H9 (cell line): Measurements from ENCODE around the gene ARHGEF9. TPM values are rescaled to one million over a fixed set of nuclear protein-coding genes. Genes with fewer than 3 reads are reported as not detected.

Experiments
- DNase-seq: peaks from one replicate; pipeline ENCODE4 v3.0.0-alpha.2; 2017
- H2AFZ ChIP-seq: one replicate; pipeline ENCODE4 v1.6.1; 2013; ENCODE audit warnings: mild to moderate bottlenecking, low read length, control low read depth, moderate library complexity
- H2AK5ac ChIP-seq: 2 replicates; pipeline ENCODE4 v1.6.1; 2013; ENCODE audit warnings: low read length, control low read depth, mixed read lengths; ENCODE audit not compliant: insufficient read length
- H2BK120ac ChIP-seq: one replicate; pipeline ENCODE4 v1.6.1; 2013; ENCODE audit warnings: low read depth, mild to moderate bottlenecking, low read length, control low read depth, inconsistent platforms; ENCODE audit not compliant: poor library complexity, severe bottlenecking
- H2BK12ac ChIP-seq: 2 replicates; pipeline ENCODE4 v1.6.1; 2013; ENCODE audit warnings: low read length, control low read depth, mixed read lengths, low read depth; ENCODE audit not compliant: insufficient read length
- H2BK15ac ChIP-seq: 2 replicates; pipeline ENCODE4 v1.6.1; 2013; ENCODE audit warnings: low read depth, low read length, control low read depth
- H2BK20ac ChIP-seq: one replicate; pipeline ENCODE4 v1.6.1; 2013; ENCODE audit warnings: low read depth, mild to moderate bottlenecking, low read length, control low read depth, inconsistent platforms; ENCODE audit not compliant: poor library complexity, severe bottlenecking
- H2BK5ac ChIP-seq: 2 replicates; pipeline ENCODE4 v1.6.1; 2013; ENCODE audit warnings: low read length, control low read depth, mixed read lengths; ENCODE audit not compliant: insufficient read length
- H3K14ac ChIP-seq: 2 replicates; pipeline ENCODE4 v1.6.1; 2013; ENCODE audit warnings: low read length, control low read depth; ENCODE audit not compliant: insufficient read depth
- H3K18ac ChIP-seq: 2 replicates; pipeline ENCODE4 v1.6.1; 2013; ENCODE audit warnings: low read depth, mild to moderate bottlenecking, mixed read lengths, low read length, control low read depth; ENCODE audit not compliant: insufficient read length
- H3K23ac ChIP-seq: 2 replicates; pipeline ENCODE4 v1.6.1; 2013; ENCODE audit warnings: low read length, control low read depth, mixed read lengths, low read depth; ENCODE audit not compliant: insufficient read length
- H3K23me2 ChIP-seq: 2 replicates; pipeline ENCODE4 v1.6.1; 2013; ENCODE audit warnings: low read depth, mild to moderate bottlenecking, mixed read lengths, low read length, control low read depth; ENCODE audit not compliant: insufficient read length, poor library complexity, severe bottlenecking
- H3K27ac ChIP-seq: 2 replicates; pipeline ENCODE4 v1.5.1; 2013; ENCODE audit warnings: low read length, control low read depth, mixed read lengths, low read depth; ENCODE audit not compliant: insufficient read length
- H3K27me3 ChIP-seq: 2 replicates; pipeline ENCODE4 v1.6.1; 2013; ENCODE audit warnings: low read length, control low read depth, inconsistent platforms; ENCODE audit not compliant: insufficient read depth
- H3K4ac ChIP-seq: 2 replicates; pipeline ENCODE4 v1.6.1; 2013; ENCODE audit warnings: low read depth, mild to moderate bottlenecking, control low read depth, inconsistent platforms, low read length, moderate library complexity
- H3K4me1 ChIP-seq: 2 replicates; pipeline ENCODE4 v1.6.1; 2013; ENCODE audit warnings: low read length, control low read depth, inconsistent platforms; ENCODE audit not compliant: insufficient read depth
- H3K4me2 ChIP-seq: 2 replicates; pipeline ENCODE4 v1.6.1; 2013; ENCODE audit warnings: low read length, control low read depth, mixed read lengths; ENCODE audit not compliant: insufficient read length, insufficient read depth
- H3K56ac ChIP-seq: 2 replicates; pipeline ENCODE4 v1.6.1; 2013; ENCODE audit warnings: low read depth, mild to moderate bottlenecking, mixed read lengths, low read length, control low read depth; ENCODE audit not compliant: insufficient read length
- H3K79me1 ChIP-seq: 2 replicates; pipeline ENCODE4 v1.6.1; 2013; ENCODE audit warnings: low read depth, mild to moderate bottlenecking, moderate library complexity, low read length, control low read depth, inconsistent platforms; ENCODE audit not compliant: insufficient read depth, poor library complexity, severe bottlenecking
- H3K79me2 ChIP-seq: 2 replicates; pipeline ENCODE4 v1.6.1; 2013; ENCODE audit warnings: low read length, control low read depth, inconsistent platforms; ENCODE audit not compliant: insufficient read depth
- H3K9ac ChIP-seq: 2 replicates; pipeline ENCODE4 v1.6.1; 2013; ENCODE audit warnings: low read length, control low read depth, mixed read lengths; ENCODE audit not compliant: insufficient read length; ENCODE audit errors: extremely low read depth
- H3K9me3 ChIP-seq: one replicate; pipeline ENCODE4 v1.6.1; 2013; ENCODE audit warnings: low read depth, low read length, inconsistent platforms; ENCODE audit not compliant: control insufficient read depth
- H3T11ph ChIP-seq: one replicate; pipeline ENCODE4 v1.6.1; 2013; ENCODE audit warnings: mild to moderate bottlenecking, low read length, control low read depth, inconsistent platforms
- H4K20me1 ChIP-seq: one replicate; pipeline ENCODE4 v1.6.1; 2013; ENCODE audit not compliant: control insufficient read depth, insufficient read length, insufficient read depth
- H4K5ac ChIP-seq: 2 replicates; pipeline ENCODE4 v1.6.1; 2013; ENCODE audit warnings: low read depth, mild to moderate bottlenecking, mixed read lengths, low read length, control low read depth; ENCODE audit not compliant: insufficient read length
- H4K8ac ChIP-seq: replicated peaks from 2 replicates; pipeline ENCODE4 v1.6.1; 2013; ENCODE audit warnings: low read length, control low read depth, mixed read lengths, low read depth; ENCODE audit not compliant: insufficient read length
- H4K91ac ChIP-seq: 2 replicates; pipeline ENCODE4 v1.6.1; 2013; ENCODE audit warnings: low read depth, mild to moderate bottlenecking, moderate library complexity, mixed read lengths, low read length, control low read depth; ENCODE audit not compliant: insufficient read length
- H3K27ac Mint-ChIP-seq, 3 experiments: 2 replicates in 2 of 3; 3 replicates in 1 of 3; pipeline ENCODE4 v1.8.0; 2020 to 2021; ENCODE audit warnings: mixed read lengths in 3 of 3, mild to moderate bottlenecking in 1 of 3, moderate library complexity in 1 of 3
- H3K27me3 Mint-ChIP-seq: 2 replicates; pipeline ENCODE4 v1.8.0; 2021; ENCODE audit warnings: low read depth, mild to moderate bottlenecking, moderate library complexity, mixed read lengths
- H3K36me3 Mint-ChIP-seq, 3 experiments: 2 replicates in 2 of 3; 3 replicates in 1 of 3; pipeline ENCODE4 v1.8.0; 2020 to 2021; ENCODE audit warnings: low read depth in 3 of 3, mixed read lengths in 3 of 3; ENCODE audit not compliant: insufficient read depth in 1 of 3
- H3K4me1 Mint-ChIP-seq, 2 experiments: 2 replicates each; pipeline ENCODE4 v1.8.0; 2020; ENCODE audit warnings: mixed read lengths in 2 of 2
- H3K4me3 Mint-ChIP-seq, 2 experiments: 2 replicates in 1 of 2; 3 replicates in 1 of 2; pipeline ENCODE4 v1.8.0; 2020 to 2021; ENCODE audit warnings: mild to moderate bottlenecking in 2 of 2, mixed read lengths in 2 of 2, moderate library complexity in 1 of 2
- H3K9me3 Mint-ChIP-seq, 2 experiments: 2 replicates in 1 of 2; 3 replicates in 1 of 2; pipeline ENCODE4 v1.8.0; 2020; ENCODE audit warnings: mild to moderate bottlenecking in 2 of 2, mixed read lengths in 2 of 2, moderate library complexity in 1 of 2
- WGBS: extraction: QIAGEN DNeasy Blood & Tissue Kit; methylation state at CpG from one replicate; pipeline ENCODE4 v1.1.7; 2013; ENCODE audit warnings: missing lambda C conversion rate, low lambda C conversion rate, mixed read lengths; ENCODE audit not compliant: insufficient read length; ENCODE audit errors: extremely low coverage; 5-methylcytosine and 5-hydroxymethylcytosine counted together
- total RNA-seq: library from RNA; stranded (reverse); gene quantifications from 2 replicates; pipeline ENCODE4 v1.2.1, GENCODE V29; 2021
- TF ChIP-seq, protein P1 (sequence below): fragments of 200-600 bp; sonication (generic); conservative IDR thresholded peaks from 3 replicates; pipeline ENCODE4 v1.8.0; 2021; ENCODE audit warnings: antibody characterized with exemption, mild to moderate bottlenecking

ARHGEF9 gene
- total RNA-seq, 1 experiment from 2014 or later = 26.4 TPM

DNA sequence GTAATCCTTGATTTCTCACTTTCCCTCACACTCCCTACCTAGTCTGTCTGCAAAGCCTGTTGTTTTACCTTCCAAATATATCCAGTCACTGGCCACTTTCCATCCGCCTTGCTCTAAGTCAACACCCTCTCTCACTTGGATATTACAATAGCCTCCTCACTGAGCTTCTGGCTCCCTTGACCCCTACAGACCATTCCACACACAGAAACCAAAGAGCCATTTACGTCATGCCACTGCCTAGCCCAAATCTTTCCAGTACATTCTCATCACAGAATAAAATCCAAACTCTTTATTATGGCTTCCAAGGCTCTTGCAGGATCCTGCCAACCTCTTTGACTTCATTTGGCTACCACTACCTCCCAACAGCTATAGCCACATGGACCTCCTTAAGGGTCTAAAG, 25.7 kb upstream of the ARHGEF9 start:
- no peak overlapping the region for H4K91ac ChIP-seq
- H3K27me3 Mint-ChIP-seq = no peaks in the 10 kb centered on the region
- H3K4me1 Mint-ChIP-seq = peaks cover 2 to 12% of the 10 kb centered on the region in 2 experiments; a peak in 3 of 4 replicates
- no CpG with 5 or more reads among the region's 2 CpGs for WGBS
- no peak overlapping the region for H2BK12ac ChIP-seq
- H3K4me3 Mint-ChIP-seq = no peak overlapping the region
- DNase-seq = no peak
- no peaks in the 10 kb centered on the region for H3K79me1 ChIP-seq
- H4K20me1 ChIP-seq = no peaks in the 10 kb centered on the region
- H2AFZ ChIP-seq = no peak overlapping the region
- no peaks in the 10 kb centered on the region for H3K23me2 ChIP-seq
- no peak overlapping the region for H2BK20ac ChIP-seq
- no peak overlapping the region for H3K27ac Mint-ChIP-seq
- no peak overlapping the region for H3K23ac ChIP-seq
- H3K9me3 ChIP-seq = peaks cover 26% of the 10 kb centered on the region
- no peaks in the 10 kb centered on the region for H3K27me3 ChIP-seq
- no peaks in the 10 kb centered on the region for H3K79me2 ChIP-seq
- peaks cover 50 to 55% of the 10 kb centered on the region in 2 experiments for H3K9me3 Mint-ChIP-seq
- no peak overlapping the region for H3T11ph ChIP-seq
- no peak overlapping the region for H3K4me2 ChIP-seq
- no peak overlapping the region for H4K8ac ChIP-seq
- no peak overlapping the region for H3K14ac ChIP-seq
- H3K9ac ChIP-seq = no peak overlapping the region
- no peak overlapping the region for H2AK5ac ChIP-seq
- H3K4ac ChIP-seq = no peak overlapping the region
- no peak overlapping the region for H3K27ac ChIP-seq
- H2BK15ac ChIP-seq = no peak overlapping the region
- no peak overlapping the region for H3K18ac ChIP-seq
- H3K36me3 Mint-ChIP-seq = peaks cover 0 to 2% (median 0%) of the 10 kb centered on the region in 3 experiments; a peak in 2 of 7 replicates
- TF ChIP-seq, protein P1, sequence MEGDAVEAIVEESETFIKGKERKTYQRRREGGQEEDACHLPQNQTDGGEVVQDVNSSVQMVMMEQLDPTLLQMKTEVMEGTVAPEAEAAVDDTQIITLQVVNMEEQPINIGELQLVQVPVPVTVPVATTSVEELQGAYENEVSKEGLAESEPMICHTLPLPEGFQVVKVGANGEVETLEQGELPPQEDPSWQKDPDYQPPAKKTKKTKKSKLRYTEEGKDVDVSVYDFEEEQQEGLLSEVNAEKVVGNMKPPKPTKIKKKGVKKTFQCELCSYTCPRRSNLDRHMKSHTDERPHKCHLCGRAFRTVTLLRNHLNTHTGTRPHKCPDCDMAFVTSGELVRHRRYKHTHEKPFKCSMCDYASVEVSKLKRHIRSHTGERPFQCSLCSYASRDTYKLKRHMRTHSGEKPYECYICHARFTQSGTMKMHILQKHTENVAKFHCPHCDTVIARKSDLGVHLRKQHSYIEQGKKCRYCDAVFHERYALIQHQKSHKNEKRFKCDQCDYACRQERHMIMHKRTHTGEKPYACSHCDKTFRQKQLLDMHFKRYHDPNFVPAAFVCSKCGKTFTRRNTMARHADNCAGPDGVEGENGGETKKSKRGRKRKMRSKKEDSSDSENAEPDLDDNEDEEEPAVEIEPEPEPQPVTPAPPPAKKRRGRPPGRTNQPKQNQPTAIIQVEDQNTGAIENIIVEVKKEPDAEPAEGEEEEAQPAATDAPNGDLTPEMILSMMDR = no peak
- H3K56ac ChIP-seq = no peak overlapping the region
- H2BK5ac ChIP-seq = no peak overlapping the region
- H2BK120ac ChIP-seq = no peak overlapping the region
- no peaks in the 10 kb centered on the region for H3K4me1 ChIP-seq
- no peak overlapping the region for H4K5ac ChIP-seq
